Endodermal cell (in vitro differentiated cells): ENCODE results near the gene MSGN1. TPM values are rescaled to one million over a fixed set of nuclear protein-coding genes. Genes with fewer than 3 reads are reported as not detected.
A peak's percentile ranks its signal among the peaks of the same experiment; 100 is the strongest.

Experiments used
- DNase-seq: peaks from one replicate; pipeline ENCODE4 v3.0.0-alpha.2; 2017
- H3K27ac ChIP-seq: 2 replicates; pipeline ENCODE4 v1.5.1; 2013; ENCODE audit warnings: mild to moderate bottlenecking, low read depth, low read length, moderate library complexity
- H3K27me3 ChIP-seq: 2 replicates; pipeline ENCODE4 v1.6.1; 2013; ENCODE audit warnings: mild to moderate bottlenecking, low read length, moderate library complexity; ENCODE audit not compliant: insufficient read depth, control insufficient read depth, poor library complexity, severe bottlenecking
- H3K36me3 ChIP-seq: 2 replicates; pipeline ENCODE4 v1.7.0; 2013; ENCODE audit warnings: mild to moderate bottlenecking, low read length, moderate library complexity; ENCODE audit not compliant: control insufficient read depth, insufficient read depth
- H3K4me1 ChIP-seq: one replicate; pipeline ENCODE4 v1.7.0; 2013; ENCODE audit warnings: low read length; ENCODE audit not compliant: control insufficient read depth, insufficient read depth
- H3K4me3 ChIP-seq: 2 replicates; pipeline ENCODE4 v1.5.1; 2013; ENCODE audit warnings: mild to moderate bottlenecking, low read length, moderate library complexity
- H3K9ac ChIP-seq: 2 replicates; pipeline ENCODE4 v1.6.1; 2013; ENCODE audit warnings: mild to moderate bottlenecking, low read length, moderate library complexity; ENCODE audit not compliant: poor library complexity, severe bottlenecking; ENCODE audit errors: extremely low read depth
- H3K9me3 ChIP-seq: 2 replicates; pipeline ENCODE4 v1.6.1; 2013; ENCODE audit warnings: mild to moderate bottlenecking, low read length, moderate library complexity; ENCODE audit not compliant: control insufficient read depth
- H3K27ac Mint-ChIP-seq: 2 replicates; pipeline ENCODE4 v1.8.0; 2020; ENCODE audit warnings: mixed read lengths
- H3K27me3 Mint-ChIP-seq: 2 replicates; pipeline ENCODE4 v1.8.0; 2021; ENCODE audit warnings: mild to moderate bottlenecking, mixed read lengths; ENCODE audit not compliant: insufficient read depth
- H3K36me3 Mint-ChIP-seq: 2 replicates; pipeline ENCODE4 v1.8.0; 2020; ENCODE audit warnings: low read depth, mixed read lengths
- H3K4me1 Mint-ChIP-seq: 2 replicates; pipeline ENCODE4 v1.8.0; 2020; ENCODE audit warnings: mixed read lengths
- H3K4me3 Mint-ChIP-seq: 2 replicates; pipeline ENCODE4 v1.8.0; 2020; ENCODE audit warnings: mild to moderate bottlenecking, moderate library complexity, mixed read lengths
- H3K9me3 Mint-ChIP-seq: 2 replicates; pipeline ENCODE4 v1.8.0; 2020; ENCODE audit warnings: mild to moderate bottlenecking, mixed read lengths
- CTCF ChIP-seq: fragments of 200-600 bp; sonication (generic); conservative IDR thresholded peaks from 2 replicates; pipeline ENCODE4 v1.5.0; 2021; ENCODE audit warnings: antibody characterized with exemption, mild to moderate bottlenecking
- WGBS, 2 experiments: methylation state at CpG; one replicate each; pipeline versions ENCODE4 v1.1.5 to v1.1.7; 2013; ENCODE audit warnings: missing lambda C conversion rate in 2 of 2, mixed read lengths in 1 of 2; ENCODE audit not compliant: insufficient coverage in 1 of 2, insufficient read length in 1 of 2; 5-methylcytosine and 5-hydroxymethylcytosine counted together
- total RNA-seq, 2 donors: library from RNA; stranded (reverse); fragmentation: NEBNext Ultra II Directional in 1 of 2; extraction: Animal tissue kit (Norgen Biotek cat#: 25700) in 1 of 2; gene quantifications; 2 replicates in 1 of 2; 3 replicates in 1 of 2; pipeline ENCODE4 v1.2.1, GENCODE V29; 2021

Gene MSGN1
- total RNA-seq, 2 donors from 2014 or later: not detected

- Histone ChIP-seq H3K27me3 (no peaks in the 10 kb centered on the region), H3K36me3 (no peaks in the 10 kb centered on the region), H3K9ac (no peak overlapping the region), H3K4me1 (no peaks in the 10 kb centered on the region), H3K27ac (no peak overlapping the region), H3K9me3 (no peaks in the 10 kb centered on the region), H3K4me3 (no peak overlapping the region)
- H3K4me3 Mint-ChIP-seq: no peak overlapping the region
- H3K27me3 Mint-ChIP-seq: no peaks in the 10 kb centered on the region
- 83 to 94% methylated on average over 4 to 5 of the region's 5 CpGs for WGBS, 2 experiments
- no peaks in the 10 kb centered on the region for H3K9me3 Mint-ChIP-seq
- H3K27ac Mint-ChIP-seq: no peak overlapping the region
- peaks cover 12% of the 10 kb centered on the region for H3K4me1 Mint-ChIP-seq
- TF ChIP-seq CTCF: no peak
- DNase-seq: peak; percentile 10
- H3K36me3 Mint-ChIP-seq: no peaks in the 10 kb centered on the region
Measured at GRCh38 chr2:17813742-17814473, 2.4 kb upstream of the MSGN1 start.

GRCh38 chr2:17814601-17815000, 1.7 kb upstream of the MSGN1 start:
- H3K36me3 ChIP-seq: no peaks in the 10 kb centered on the region
- no peaks in the 10 kb centered on the region for H3K36me3 Mint-ChIP-seq
- DNase-seq: no peak
- TF ChIP-seq CTCF: no peak
- H3K9me3 Mint-ChIP-seq: no peaks in the 10 kb centered on the region
- H3K4me1 Mint-ChIP-seq: peaks cover 12% of the 10 kb centered on the region
- no peak overlapping the region for H3K27ac Mint-ChIP-seq
- no peak overlapping the region for H3K9ac ChIP-seq
- no peaks in the 10 kb centered on the region for H3K9me3 ChIP-seq
- no peaks in the 10 kb centered on the region for H3K27me3 ChIP-seq
- 100% methylated on average over 1 of the region's 1 CpG; no CpG with 5 or more reads in 1 of the 2 experiments for WGBS, 2 experiments
- no peak overlapping the region for H3K27ac ChIP-seq
- H3K4me3 ChIP-seq: no peak overlapping the region
- H3K4me1 ChIP-seq: no peaks in the 10 kb centered on the region
- no peak overlapping the region for H3K4me3 Mint-ChIP-seq
- no peaks in the 10 kb centered on the region for H3K27me3 Mint-ChIP-seq

- Mint-ChIP-seq H3K27ac (no peak overlapping the region), H3K9me3 (no peaks in the 10 kb centered on the region), H3K36me3 (no peaks in the 10 kb centered on the region), H3K4me3 (no peak overlapping the region), H3K27me3 (no peaks in the 10 kb centered on the region), H3K4me1 (peaks cover 12% of the 10 kb centered on the region)
- Histone ChIP-seq H3K9ac (no peak overlapping the region), H3K9me3 (no peaks in the 10 kb centered on the region), H3K4me1 (no peaks in the 10 kb centered on the region), H3K36me3 (no peaks in the 10 kb centered on the region), H3K27ac (no peak overlapping the region), H3K4me3 (no peak overlapping the region), H3K27me3 (no peaks in the 10 kb centered on the region)
- WGBS, 2 experiments: 84 to 88% methylated on average over 7 to 8 of the region's 8 CpGs
- peak; percentile 56 for DNase-seq
- no peak for TF ChIP-seq CTCF
Measured at GRCh38 chr2:17815468-17816184, 634 bp upstream of the MSGN1 start.
